Mesodermal cell (in vitro differentiated cells): ENCODE data around the gene MARK2.

ENCODE experiments used
- H3K27ac ChIP-seq: 2 replicates; pipeline ENCODE4 v1.7.0; 2013; ENCODE audit warnings: mild to moderate bottlenecking, low read depth, low read length, moderate library complexity; ENCODE audit not compliant: severe bottlenecking
- H3K36me3 ChIP-seq: 2 replicates; pipeline ENCODE4 v1.7.1; 2013; ENCODE audit warnings: mild to moderate bottlenecking, low read length, moderate library complexity; ENCODE audit not compliant: control insufficient read depth, insufficient read depth
- H3K4me1 ChIP-seq: one replicate; pipeline ENCODE4 v1.7.1; 2013; ENCODE audit warnings: mild to moderate bottlenecking, low read length; ENCODE audit not compliant: insufficient read depth, control insufficient read depth, poor library complexity, severe bottlenecking
- H3K4me3 ChIP-seq: 2 replicates; pipeline ENCODE4 v1.7.0; 2013; ENCODE audit warnings: low read length, control low read depth, mild to moderate bottlenecking; ENCODE audit not compliant: insufficient read depth, poor library complexity, severe bottlenecking; ENCODE audit errors: extremely low read depth
- H3K9me3 ChIP-seq: 2 replicates; pipeline ENCODE4 v1.7.1; 2013; ENCODE audit warnings: mild to moderate bottlenecking, low read length, moderate library complexity; ENCODE audit not compliant: control insufficient read depth
- WGBS, 2 experiments: methylation state at CpG; one replicate each; pipeline ENCODE4 v1.1.5; 2013; ENCODE audit warnings: missing lambda C conversion rate in 2 of 2; ENCODE audit not compliant: insufficient coverage in 2 of 2; 5-methylcytosine and 5-hydroxymethylcytosine counted together

MARK2 gene

GRCh38 chr11:63917692-63918506, 79.0 kb downstream of the MARK2 start:
- Histone ChIP-seq H3K27ac (peak overlapping the region; percentile 89), H3K9me3 (no peaks in the 10 kb centered on the region), H3K36me3 (peaks cover 19% of the 10 kb centered on the region), H3K4me1 (peaks cover 29% of the 10 kb centered on the region), H3K4me3 (peak overlapping the region; percentile 66)
- 0 to 1% methylated on average over 25 to 29 of the region's 50 CpGs for WGBS, 2 experiments

DNA sequence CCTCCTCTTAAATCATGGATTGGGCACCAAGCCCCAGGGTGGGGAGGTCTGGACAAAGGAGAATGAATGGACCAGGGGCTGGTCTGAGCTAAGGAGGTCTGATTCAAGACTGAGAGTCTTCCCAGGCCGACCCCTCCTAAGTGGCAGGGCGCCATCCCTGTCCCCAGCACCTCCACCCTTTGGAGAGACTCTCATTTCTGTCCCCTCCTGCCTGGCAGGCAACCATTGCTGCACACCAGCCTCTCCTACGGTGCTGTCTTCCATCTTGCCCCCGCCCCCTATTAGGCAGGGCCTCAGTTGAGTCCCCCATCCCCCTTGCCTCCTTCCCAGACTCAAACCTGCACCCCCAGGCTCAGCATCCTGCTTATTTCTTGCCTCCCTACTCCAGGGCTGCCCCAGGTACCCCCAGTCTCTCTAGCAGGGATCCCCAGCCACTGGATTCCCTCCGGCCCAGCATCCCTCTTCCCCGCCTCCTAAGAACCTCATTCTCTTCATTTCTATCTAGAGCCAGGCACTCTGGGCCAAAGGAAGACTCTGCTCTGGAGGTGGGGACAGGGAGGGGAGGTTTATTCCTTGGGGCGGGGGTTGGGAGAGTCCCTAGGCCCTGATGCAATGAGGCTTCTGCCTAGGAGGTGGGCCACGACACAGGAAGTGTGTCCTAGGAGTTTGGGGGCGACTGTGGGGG, 79.7 kb downstream of the MARK2 start:
- Histone ChIP-seq H3K4me3 (peak overlapping the region; percentile 66), H3K27ac (peak overlapping the region; percentile 89), H3K4me1 (peaks cover 29% of the 10 kb centered on the region), H3K36me3 (peaks cover 17% of the 10 kb centered on the region), H3K9me3 (no peaks in the 10 kb centered on the region)
- 18% methylated on average over 6 of the region's 9 CpGs for WGBS, 2 experiments

DNA sequence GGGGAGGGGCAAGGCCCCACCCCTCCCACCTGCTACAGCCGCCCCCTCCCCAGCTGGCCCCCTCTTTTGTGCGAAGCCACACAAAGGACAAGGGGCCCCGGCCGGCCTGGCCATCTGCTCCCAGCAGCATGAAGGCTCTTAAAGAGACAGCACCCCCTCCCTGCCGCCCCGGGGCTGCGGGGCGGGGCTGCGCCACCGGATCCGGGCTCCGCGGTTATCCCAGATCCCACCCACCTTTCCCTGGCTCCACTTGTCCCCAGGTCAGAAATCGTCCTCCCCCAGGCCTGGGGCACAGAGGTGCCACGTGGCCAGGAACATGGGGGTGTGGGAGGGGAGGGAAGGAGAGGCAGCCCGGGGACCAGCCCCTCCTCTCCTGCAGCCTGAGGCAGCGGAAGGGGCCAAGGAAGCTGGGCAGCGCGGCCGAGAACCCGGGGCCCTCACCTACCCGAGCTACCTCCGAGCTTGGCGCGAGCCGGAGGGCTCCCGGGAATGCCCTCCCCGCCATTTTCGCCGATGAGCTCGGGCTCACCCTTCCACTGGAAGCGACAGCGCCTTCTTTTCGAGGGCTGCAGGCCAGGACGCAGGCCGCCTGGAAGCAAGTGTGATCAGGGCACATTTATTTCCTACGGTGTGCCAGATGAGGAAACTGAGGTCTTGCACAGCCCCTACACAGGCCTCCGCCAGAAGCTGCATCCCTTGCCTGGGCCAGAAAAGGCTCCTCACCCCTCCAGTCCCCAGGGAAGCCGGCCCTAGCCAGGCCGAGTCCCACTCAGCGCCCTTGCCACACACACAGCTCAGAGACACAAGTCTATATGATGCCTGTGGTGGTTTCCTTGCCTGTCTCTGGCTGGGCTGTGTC, 80.6 kb downstream of the MARK2 start:
- Histone ChIP-seq H3K27ac (peak overlapping the region; percentile 89), H3K4me1 (peaks cover 29% of the 10 kb centered on the region), H3K4me3 (peak overlapping the region; percentile 18), H3K36me3 (peaks cover 8% of the 10 kb centered on the region), H3K9me3 (no peaks in the 10 kb centered on the region)
- 13% methylated on average over 28 to 37 of the region's 41 CpGs for WGBS, 2 experiments

GRCh38 chr11:63920126-63920938, 81.4 kb downstream of the MARK2 start:
- Histone ChIP-seq H3K4me3 (no peak overlapping the region), H3K9me3 (no peaks in the 10 kb centered on the region), H3K4me1 (peaks cover 26% of the 10 kb centered on the region), H3K36me3 (no peaks in the 10 kb centered on the region), H3K27ac (peak overlapping the region; percentile 89)
- 23 to 24% methylated on average over 12 to 18 of the region's 22 CpGs for WGBS, 2 experiments

- 26 to 31% methylated on average over 13 to 14 of the region's 14 CpGs for WGBS, 2 experiments
- no peaks in the 10 kb centered on the region for H3K9me3 ChIP-seq
- H3K4me3 ChIP-seq, result no peak overlapping the region
- no peaks in the 10 kb centered on the region for H3K36me3 ChIP-seq
- peak overlapping the region; percentile 16 for H3K27ac ChIP-seq
- peaks cover 26% of the 10 kb centered on the region for H3K4me1 ChIP-seq
Observed at GRCh38 chr11:63920939-63921417, 82.1 kb downstream of the MARK2 start.

DNA sequence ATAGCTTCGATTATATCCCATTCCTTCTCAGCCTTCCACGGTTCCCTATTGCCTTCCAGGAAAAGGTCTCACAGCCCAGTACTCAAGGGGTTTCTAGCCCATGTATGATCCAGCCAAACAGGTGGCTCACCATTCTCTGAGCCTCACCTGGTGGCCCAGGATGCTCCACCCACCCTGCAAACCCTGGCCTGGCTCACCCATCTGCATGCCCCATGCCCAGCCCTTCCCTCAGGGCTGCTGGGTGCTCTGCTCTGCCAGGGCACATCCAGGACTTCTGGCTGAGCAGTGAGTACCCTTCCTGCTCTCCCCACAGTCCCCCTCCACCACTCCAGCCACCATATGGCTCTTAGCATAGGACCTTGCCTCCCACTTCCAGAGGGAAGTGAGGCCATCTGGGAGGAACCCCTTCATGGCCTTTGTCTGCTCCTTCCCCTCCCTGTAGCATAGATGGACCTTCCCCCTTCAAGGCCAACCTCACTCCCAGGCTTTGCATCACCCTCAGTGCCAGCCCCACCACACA, 83.8 kb downstream of the MARK2 start:
- H3K4me3 ChIP-seq, result no peak overlapping the region
- no peak overlapping the region for H3K27ac ChIP-seq
- peaks cover 26% of the 10 kb centered on the region for H3K4me1 ChIP-seq
- no peaks in the 10 kb centered on the region for H3K36me3 ChIP-seq
- 60 to 100% methylated on average over 1 to 2 of the region's 2 CpGs for WGBS, 2 experiments
- no peaks in the 10 kb centered on the region for H3K9me3 ChIP-seq

GRCh38 chr11:63923319-63923718, 84.4 kb downstream of the MARK2 start:
- WGBS, 2 experiments, result 83 to 89% methylated on average over 4 of the region's 4 CpGs
- Histone ChIP-seq H3K27ac (no peak overlapping the region), H3K36me3 (no peaks in the 10 kb centered on the region), H3K4me3 (no peak overlapping the region), H3K9me3 (no peaks in the 10 kb centered on the region), H3K4me1 (peaks cover 26% of the 10 kb centered on the region)

DNA sequence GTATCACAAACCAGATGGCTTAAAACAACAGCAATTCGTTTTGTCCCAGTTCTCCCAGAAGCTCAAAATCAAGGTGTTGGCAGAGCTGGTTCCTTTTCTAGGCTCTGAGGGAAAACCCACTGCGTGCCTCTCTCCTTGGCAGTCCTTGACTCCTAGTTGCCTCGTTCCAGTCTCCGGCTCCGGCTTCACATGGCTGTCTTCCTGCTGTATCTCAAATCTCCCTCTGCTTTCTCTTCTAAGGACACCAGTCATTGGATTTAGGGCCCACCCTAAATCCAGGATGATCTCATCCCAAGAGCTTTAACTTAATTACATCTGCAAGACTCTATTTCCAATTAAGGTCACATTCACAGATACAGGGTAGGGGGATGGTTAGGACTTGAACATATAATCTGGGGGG, 90.7 kb downstream of the MARK2 start:
- H3K27ac ChIP-seq, result no peak overlapping the region
- no peaks in the 10 kb centered on the region for H3K9me3 ChIP-seq
- WGBS, 2 experiments, result 93 to 96% methylated on average over 5 of the region's 5 CpGs
- H3K4me1 ChIP-seq, result no peaks in the 10 kb centered on the region
- no peak overlapping the region for H3K4me3 ChIP-seq
- no peaks in the 10 kb centered on the region for H3K36me3 ChIP-seq

GRCh38 chr11:63931045-63931444, 92.1 kb downstream of the MARK2 start:
- no peak overlapping the region for H3K4me3 ChIP-seq
- no peak overlapping the region for H3K27ac ChIP-seq
- H3K36me3 ChIP-seq, result no peaks in the 10 kb centered on the region
- no peaks in the 10 kb centered on the region for H3K9me3 ChIP-seq
- WGBS, 2 experiments, result 81 to 91% methylated on average over 4 to 6 of the region's 6 CpGs
- no peaks in the 10 kb centered on the region for H3K4me1 ChIP-seq
